GM19023 (cell line): Measurements from ENCODE around the gene CABLES2.

Experiments used
- ATAC-seq: cut with Tn5 transposase; IDR thresholded peaks from one replicate; pipeline ENCODE4 v1.9.1; 2021; ENCODE audit warnings: mild to moderate bottlenecking, moderate library complexity; ENCODE audit not compliant: unreplicated experiment

Gene CABLES2

DNA sequence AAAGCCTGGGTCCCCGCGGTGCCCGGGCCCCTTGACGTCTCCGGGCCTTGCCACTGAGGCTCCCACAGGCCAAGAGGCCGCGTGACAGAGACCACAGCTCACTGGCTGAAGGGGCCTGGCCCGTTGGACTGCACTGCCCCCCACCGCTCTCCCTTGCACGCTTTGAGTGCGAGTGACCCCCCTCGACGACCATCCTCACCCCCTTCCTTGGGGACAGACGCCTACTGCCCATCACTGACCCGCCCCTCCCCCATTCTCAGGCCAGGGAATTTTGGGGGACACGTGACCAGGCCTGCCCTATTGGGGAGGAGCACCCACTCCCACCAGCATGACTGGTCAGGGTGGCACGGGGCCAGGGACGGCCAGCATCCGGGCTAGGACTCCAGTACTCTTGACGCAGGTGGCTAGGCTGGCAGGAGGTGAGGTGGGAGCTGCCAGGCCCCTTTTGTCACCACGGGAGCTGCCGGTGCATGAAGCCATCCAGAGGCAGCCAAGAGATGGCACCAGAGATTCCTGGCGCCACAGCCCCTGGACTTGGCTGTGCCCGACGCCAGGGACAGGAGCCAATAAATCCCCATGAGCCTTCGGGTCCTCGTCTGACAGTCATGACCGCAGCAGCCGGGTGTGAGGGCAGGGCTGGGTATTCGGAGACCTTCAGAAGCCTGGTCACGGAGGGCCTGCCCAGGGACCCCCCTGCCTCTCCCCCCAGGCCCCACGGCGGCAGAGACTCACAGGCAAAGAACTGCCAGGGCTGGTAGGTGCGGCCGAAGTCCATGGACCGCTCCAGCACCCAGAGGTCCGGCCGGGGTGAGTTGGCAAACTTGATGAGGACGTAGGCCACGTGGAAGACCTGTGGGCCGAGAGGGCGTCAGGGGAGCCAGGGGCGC is 54.4 kb downstream of the CABLES2 start:
- no peak for ATAC-seq

DNA sequence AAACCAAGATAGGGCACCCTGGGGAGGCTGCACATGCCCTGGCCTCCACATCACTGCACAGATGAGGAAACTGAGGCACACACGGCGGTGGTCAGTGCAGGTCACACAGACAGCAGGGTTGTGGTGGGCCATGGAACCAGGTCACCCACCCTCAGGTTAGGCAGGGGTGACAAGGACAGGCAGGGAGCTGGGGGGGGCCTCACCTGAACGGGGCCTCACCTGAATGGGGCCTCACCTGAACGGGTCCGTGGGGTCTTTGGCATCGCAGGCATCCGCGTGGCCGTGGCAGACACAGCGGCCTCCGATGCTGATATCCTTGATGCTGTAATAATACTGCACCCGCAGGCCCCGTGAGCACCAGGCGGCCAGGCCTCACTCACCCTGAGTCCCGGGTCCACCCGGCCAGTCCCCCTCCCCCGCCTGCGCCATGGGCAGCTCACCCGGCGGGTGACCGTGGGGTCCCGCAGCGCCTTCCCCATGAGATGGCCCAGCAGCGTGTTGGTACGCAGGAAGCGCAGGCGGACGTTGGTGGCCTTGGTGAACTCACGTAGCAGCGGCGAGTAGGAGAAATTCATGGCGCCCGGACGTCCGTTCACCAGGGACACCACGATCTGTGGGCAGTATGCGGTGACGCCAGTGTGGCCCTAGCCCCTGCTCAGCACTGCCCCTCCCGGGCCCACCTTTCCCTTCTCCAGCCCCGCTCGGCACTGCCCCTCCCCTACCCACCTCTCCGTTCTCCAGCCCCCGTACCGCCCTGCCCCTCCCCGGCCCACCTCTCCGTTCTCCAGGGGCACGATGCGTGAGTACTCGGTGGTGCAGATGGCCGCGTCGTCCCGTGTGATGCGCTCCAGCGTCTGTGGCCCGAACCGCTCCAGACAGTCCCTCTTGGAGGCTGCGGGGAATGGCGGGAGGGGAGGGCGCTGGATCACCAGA is 55.4 kb downstream of the CABLES2 start:
- no peak for ATAC-seq

DNA sequence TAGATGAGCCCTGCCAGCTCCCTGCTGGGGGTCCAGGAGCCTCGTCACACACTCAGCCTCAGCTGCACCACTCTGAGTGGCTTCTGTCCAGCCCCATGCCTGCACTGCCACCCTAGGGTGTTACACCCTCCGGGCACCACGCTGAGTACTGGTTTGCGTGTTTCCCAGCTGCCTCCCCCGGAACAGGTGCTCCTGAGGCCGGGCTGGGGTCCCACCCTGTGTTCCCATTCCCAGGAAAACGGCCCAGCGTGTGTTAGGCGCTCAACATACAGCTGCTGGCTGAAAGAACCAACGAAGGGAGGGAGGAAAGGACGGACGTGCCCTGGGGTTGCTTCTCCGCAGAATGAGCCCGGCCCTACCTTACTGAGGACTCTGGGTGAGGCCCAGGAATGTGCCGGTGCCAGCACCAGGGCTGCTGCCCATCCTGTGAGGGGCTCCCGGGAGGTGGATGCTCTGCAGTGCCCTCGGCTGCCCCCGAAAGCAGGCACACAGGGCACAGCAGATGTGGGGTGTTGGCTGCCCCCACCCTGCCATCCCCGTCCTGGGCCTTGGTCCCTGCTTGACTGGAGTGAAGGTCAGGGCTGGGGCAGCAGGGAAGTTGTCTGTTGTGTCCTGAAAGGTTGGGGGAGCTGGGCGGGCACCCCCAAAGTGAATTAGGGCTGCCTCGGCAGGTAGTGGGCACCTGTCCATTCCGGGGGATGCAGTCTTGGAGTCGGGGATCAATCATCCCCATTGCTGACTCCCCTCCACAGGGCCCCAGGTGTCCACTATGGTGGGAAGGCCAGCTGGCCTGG is 56.3 kb downstream of the CABLES2 start:
- ATAC-seq: no peak

DNA sequence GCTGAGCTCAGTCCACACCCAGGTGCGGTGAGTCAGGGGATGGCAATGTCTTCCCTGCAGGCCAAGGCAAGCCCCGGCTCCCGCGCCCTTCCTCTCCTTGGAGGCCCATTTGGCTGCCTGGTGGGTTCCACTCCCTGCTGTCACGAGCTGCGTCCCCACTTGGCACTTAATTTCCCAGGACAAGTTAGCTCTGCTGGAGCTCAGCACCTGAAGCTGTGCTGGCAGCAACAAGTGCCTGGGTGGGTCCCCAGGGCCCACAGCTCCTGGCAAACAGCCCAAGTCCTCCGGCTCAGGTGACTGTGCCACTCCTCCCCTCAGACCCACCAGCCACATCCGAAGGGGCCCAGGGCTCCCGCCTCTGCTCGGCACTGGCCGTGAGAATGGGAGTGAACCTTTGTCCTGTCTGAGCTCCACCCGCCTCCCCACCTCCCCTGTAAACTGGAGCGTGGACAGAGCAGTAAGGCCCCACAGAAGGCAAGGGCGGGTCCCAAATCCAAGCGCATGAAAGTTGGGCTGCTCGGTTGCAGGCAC is 56.9 kb downstream of the CABLES2 start:
- ATAC-seq: no peak

DNA sequence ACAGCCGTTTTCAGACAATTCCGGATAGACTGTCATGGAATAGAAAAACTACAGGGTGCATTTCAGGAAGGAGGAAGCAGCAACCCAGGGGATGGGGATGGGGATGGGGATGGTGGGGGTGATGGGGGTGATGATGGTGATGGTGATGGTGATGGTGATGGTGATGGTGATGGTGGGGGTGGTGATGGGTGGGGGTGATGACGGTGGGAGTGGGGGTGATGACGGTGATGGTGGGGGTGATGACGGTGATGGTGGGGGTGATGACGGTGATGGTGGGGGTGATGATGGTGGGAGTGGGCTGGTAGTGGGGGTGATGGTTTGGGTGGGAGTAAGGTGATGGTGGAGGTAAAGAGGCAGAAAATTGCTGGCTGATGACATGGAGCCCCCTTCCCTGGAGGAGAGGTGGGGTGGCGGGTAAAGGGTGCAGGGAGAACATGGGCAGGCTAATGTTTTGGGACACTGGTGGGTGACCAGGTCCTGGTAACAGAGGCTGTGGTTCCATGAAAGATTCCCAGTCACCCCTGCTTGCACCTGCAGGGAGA is 57.5 kb downstream of the CABLES2 start:
- ATAC-seq: no peak

DNA sequence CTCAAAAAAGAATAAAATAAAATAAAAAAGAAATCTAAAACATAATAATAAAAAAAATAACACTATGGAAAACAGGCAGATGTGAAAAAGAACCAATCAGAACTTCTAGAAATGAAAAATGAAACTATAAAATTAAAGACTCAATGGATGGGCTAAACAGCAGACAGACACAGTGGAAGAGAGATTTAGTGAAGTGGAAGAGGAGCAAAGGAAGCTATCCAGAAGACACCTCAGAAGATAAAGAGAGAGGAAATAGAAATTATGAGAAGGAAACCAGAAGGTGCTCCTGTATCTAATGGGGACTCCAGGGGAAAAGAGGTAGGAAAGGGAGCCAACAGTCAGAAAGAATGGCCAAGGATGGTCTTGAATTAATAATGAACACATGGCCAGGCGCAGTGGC is 58.5 kb downstream of the CABLES2 start:
- ATAC-seq: no peak

DNA sequence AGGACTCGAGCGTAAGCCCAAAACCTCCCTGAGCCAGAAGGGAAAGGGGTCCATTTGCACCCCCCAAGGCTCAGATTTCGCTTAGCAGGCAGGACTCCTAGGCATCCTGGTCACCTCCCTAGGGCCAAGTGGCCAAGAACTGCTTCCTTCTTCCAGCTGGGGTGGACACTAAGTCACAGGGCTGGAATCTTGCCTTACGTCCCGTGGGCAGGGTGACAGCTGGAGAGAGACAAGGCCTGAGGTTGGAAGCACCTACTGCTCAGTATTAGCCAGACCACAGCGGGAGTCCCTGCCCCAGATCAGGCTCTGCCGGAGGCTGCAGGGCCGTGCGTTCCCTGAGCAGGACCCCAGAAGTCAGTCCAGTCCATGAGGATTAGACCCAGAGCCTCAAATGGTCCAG is 59.6 kb downstream of the CABLES2 start:
- no peak for ATAC-seq

DNA sequence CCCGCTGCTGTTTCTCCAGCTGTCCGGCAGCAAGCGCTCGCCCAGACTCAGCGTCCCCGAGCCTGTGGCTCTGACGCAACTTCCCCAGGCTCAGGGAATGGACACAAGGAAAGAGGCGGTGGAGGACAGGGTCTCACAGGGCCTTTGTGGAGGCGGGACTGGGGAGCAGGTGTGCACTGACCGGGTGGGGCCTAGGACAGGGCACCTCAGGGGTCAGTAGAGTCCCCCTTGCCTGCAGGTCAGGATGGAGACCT is 60.0 kb downstream of the CABLES2 start:
- no peak for ATAC-seq

DNA sequence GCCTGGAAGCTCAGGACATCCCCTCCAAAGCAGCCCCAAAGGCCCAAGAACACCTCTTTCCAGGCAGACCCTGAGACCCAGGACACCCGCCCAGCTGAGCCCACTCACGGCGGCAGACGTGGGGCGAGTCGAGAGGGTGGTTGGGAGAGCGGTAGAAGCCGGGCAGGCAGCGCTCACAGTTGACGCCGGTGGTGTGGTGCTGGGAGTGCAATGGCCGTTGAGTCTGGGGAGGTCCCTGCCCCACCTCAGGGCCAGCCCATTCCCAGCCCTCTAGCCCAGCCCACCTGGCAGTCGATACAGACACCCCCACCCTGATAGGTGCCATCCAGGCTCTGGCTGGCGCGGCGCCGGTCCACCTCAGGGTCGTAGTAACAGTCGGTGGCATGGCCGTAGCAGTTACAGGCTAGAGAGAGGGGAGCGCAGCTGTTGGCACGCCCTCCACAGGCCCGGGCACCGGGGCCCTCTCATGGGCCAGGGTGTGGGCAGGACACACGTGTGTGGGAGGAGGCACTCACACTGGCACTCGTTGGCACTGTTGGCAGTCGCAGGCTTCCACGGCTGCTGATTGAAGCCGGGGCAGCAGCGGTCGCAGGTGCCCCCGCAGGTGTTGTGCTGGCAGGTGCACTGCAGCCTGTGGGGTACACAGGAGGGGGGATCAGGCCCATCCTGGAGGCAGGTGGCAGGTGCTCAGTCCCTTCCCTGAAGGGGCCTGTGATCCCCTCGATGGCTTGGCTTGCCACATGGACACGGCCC is 60.5 kb downstream of the CABLES2 start:
- no peak for ATAC-seq

DNA sequence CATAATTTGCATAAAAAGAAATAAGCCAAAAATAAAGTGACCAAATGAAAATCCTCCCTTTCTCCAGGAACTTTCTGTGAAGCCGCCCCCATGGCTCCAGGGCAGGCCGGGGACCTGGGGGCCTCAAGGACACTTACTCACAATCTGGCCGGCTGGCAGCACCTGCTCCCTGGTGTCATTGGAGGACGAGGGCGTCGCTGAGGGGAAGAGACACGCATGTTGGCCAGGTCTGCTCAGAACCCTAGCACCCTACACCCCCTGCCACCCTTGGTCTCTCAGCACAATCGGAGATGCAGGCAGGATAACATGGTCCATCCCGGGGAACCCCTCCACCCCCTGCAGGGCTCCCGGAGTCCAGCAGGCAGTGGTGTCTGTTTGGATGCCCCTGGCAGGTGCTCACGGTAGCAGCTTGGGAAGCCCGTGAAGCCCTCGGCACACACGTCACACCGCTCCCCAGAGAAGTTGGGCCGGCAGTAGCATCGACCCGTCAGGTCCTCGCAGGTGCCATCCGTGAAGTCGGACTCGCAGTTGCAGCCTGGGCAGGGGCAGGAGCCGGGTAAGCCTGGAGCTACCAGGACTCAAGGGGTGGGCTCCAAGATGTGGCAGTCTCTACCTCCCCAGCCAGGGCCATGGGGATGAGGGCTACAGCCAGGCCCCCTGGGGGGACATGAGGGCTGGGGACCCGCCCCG is 61.3 kb downstream of the CABLES2 start:
- no peak for ATAC-seq

DNA sequence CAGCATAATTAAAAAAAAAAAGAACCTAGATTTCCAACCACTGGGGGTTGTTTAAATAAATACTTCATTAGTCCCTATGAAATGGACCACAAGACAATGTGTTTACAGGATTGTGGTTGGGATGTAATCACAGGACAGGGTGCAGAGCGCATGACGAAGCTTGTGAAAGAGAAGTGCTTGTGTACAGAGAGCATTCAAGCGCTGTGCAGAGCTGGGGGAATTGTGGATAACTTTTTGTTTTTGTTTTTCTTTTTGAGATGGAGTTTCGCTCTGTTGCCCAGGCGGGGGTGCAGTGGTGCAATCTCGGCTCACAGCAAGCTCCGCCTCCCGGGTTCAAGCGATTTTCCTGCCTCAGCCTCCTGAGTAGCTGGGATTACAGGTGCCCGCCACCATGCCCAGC is 62.3 kb downstream of the CABLES2 start:
- ATAC-seq: no peak

DNA sequence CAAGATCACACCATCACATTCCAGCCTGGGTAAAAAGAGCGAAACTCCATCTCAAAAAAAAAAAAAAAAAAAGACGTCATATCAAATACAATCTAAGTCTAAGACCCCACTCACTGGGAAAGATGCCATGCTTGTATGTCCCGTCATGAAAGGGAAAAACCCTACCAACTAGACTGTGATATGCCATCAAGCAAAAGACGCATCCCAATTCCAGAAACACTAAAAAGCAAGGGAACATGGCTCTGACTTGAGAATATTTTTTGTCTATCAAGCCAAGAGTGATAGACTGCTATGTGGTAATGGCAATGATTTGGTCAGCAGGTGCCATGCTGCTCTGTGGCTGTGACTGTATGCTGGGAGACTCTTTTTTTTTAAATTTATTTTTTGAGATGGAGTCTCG is 63.0 kb downstream of the CABLES2 start:
- no peak for ATAC-seq

DNA sequence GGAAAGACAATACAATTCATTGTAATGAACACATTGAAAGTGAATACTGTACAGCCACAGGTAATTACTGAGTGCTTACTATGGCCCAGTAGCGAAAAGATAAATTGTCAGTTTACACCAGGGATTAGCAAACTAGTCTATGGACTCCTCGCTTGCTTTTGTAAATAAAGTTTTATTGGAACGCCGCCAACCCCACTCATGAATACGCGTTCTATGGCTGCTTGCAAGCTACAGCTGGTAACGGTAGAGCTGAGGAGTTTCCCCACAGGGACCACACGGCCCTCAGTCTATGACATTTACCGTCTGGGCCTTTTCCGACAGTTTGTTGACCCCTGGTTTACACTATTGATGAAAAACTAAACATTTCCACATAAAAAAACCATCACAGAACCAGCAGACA is 64.2 kb downstream of the CABLES2 start:
- no peak for ATAC-seq

DNA sequence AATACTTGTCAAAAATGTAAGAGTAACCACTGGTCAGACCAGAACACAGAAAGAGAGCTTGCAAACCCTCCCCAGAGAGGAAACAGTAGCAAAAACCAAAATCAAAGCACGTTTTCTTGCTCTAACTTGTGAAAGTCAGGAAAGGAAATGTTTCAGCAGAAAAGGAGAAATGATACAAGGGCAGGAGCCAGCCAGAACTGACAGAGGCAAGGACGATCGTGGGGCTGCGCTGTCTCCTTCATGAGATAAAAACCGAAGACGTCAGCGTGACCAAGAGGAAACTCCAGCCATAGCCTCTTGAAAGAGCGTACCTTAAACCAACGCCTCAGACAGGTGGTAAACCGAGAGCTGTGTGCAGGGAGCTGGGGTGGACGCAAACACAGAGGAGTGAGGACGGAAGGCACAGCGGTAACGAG is 67.4 kb downstream of the CABLES2 start:
- ATAC-seq: peak; percentile 44
